ENCODE data around the gene CXADR. TPM values are rescaled to one million over a fixed set of nuclear protein-coding genes. Genes with fewer than 3 reads are reported as not detected.

Gene CXADR
- polyA plus RNA-seq, 4 donors: 34.5 to 43.8 (median 38.3) TPM

DNA sequence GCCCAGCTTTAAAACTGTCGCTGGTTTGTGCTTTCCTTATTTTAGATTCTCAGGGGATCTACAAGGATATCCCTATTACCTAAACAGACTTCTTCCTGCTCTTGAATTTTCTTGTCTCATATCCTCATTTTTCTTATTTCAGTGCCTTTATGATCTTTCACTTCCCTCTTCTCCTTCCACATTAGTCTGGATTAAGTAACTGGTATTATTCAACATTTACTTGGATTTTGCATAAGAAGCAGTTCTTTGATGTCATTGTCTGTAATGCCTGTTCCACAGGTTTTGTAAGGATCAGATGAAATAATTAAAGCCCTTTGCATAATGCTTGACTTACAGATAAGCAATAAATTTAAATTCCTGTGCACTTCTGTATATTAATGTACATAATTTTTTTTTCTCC, 26.5 kb downstream of the CXADR start:
- no peak for DNase-seq (ENCODE audit: low read depth in 4 of 4, low spot score in 3 of 4)

DNA sequence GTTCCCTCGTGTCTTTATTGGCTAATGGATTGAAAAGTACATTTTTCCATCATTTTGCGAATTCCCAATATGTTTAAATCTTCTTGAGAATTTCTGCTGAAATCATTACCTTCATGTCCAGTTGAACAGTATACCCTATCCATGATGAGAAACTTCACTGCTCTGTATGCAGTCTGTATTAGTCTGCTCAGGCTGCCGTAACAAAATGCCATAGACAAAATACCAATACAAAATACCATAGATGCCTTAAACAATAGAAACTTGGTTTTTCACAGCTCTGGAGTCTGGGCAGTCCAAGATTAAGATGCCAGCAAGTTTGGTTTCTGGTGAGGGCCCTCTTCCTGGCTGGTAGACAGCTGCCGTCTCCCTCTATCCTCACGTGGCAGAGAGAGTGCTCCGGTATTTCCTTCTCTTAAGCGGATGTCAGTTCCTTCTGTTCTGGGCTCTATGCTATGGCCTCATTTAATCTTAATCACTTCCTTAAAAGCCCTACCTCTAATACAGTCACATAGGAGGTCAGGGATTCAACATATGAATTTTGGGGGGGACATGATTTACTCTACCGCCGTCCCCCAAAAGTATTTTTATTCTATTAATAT, 27.0 kb downstream of the CXADR start:
- no peak for DNase-seq (ENCODE audit: low read depth in 4 of 4, low spot score in 3 of 4)

DNA sequence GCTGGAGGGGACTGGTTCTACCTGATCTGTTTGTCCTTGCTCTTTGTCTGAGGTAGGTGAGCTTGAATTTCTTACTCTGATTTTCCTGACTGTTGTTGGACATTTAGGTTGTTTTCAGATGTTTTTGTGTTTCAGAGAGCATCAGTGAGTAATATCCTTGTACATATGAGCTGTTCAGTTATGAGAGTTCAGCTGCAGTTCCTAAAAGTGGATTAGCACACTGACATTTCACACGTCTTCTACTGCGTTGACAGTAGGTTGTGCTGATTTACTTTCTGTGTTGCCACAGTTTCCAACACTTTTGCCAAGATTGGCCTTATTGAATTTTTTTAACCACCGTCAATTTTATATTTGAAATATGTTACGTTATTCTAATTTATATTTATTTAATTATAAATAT, 27.7 kb downstream of the CXADR start:
- no peak for DNase-seq (ENCODE audit: low read depth in 4 of 4, low spot score in 3 of 4)

DNA sequence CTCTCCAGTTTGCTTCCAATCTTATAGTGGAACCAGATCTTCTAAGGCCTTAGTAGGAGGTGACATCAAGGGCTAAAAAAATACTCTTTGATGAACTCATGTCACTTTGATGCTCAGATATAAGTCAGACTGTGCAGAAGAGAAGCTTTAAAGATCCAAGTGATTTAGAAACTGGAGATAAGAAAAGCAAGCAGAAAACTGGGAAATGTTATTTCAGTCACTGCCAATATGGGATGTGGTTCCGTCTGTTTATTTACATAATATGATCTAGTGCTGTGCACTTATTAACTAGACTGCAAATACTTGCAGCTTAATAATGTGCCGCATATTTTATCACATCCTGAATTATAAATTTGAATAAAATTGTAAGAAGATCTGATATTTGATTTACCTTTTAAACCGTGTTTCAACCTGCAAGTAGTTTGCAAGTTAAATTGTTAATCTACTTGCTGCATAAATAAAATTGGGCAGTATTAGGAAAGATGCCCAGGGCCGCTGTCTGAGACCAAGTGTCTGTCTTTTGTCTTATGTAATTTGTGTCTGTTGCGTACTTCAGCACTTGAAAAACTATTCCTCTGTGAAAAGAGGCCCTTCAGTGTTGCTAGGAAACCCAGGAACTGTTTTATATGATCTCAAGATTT, 29.6 kb downstream of the CXADR start:
- DNase-seq (ENCODE audit: low read depth in 4 of 4, low spot score in 3 of 4): no peak

DNA sequence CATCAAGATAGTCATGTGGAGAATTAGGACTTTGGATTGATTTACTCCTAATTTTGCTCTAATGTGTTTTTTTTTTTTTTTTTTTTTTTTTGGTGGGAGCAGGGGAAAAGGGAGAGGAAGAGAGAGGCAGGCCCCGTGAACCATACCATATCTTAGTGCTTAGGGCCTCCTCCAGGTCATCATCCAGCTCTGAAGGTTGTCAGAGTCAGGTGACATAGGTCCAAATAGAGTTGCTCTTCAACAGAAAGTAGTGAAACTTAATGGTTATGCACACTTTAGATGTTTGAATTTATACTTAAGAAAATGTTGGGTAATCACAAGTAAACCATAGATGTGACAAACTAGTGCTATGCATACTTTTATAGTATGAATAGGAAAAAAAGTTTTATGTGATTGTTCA, 32.2 kb downstream of the CXADR start:
- no peak for DNase-seq (ENCODE audit: low read depth in 4 of 4, low spot score in 3 of 4)

DNA sequence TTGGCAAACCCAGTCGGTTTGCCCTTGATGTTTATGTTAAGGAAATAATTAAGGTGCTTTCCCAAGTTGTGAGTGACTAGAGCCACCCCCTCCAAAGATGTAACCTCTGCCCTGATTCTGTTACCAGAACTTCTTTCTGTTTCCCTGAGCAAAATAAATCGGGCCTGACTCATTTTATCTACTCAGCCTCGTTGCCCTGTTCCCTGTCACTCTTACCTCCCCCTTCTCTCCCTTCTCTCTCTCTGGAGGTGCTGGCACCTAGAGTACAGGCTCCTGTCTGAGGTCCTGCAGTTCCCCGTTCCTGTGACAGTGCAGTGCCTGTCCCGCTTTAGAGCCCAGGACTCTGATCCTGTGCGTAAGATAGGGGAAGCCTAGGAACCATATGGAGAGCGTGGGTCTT, 35.4 kb downstream of the CXADR start:
- no peak for DNase-seq (ENCODE audit: low read depth in 4 of 4, low spot score in 3 of 4)

DNA sequence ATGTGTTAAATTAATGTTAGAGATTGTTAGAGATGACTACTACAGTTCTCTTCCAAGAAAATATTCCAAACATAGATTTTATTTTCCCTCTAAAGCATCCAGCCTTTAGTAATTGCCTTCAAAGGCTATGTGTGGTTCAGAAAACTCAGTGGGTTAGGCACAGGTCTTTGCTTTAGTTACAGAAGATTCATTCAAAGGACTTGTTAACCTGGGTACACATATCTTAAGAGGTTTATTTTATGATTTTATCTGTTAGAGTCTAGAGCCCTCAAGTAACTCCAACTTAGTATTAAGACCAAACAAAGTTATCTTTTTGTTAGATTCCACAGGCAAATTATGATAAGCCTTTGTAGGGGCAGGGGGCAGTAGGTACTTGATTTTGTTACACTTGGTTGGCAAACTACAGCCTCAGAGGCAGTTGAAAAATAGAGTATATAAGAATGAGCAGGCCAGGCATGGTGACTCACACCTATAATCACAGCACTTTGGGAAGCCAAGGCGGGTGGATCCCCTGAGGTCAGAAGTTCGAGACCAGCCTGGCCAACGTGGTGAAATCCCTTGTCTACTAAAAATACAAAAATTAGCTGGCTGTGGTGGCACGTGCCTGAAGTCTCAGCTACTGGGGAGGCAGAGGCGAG, 37.9 kb downstream of the CXADR start:
- DNase-seq (ENCODE audit: low read depth in 4 of 4, low spot score in 3 of 4): no peak

DNA sequence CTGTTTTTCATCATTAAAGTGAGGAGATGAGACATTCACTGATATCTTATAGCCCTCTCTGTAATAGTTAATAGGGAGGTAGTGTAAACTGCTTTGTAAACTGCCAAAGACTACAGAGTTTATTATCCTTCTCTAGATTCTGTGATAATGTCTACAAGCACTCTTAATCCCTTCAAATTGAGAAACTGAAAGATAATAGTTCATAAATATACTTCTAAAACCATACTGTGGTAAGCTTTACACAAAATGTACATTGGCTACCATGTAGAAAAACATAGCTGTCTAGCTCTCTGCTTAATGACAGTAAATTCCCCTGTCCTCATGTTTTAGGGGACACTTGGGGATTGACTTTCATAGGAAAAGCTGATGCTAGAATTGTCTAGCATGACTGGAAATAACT, 39.6 kb downstream of the CXADR start:
- no peak for DNase-seq (ENCODE audit: low read depth in 4 of 4, low spot score in 3 of 4)

DNA sequence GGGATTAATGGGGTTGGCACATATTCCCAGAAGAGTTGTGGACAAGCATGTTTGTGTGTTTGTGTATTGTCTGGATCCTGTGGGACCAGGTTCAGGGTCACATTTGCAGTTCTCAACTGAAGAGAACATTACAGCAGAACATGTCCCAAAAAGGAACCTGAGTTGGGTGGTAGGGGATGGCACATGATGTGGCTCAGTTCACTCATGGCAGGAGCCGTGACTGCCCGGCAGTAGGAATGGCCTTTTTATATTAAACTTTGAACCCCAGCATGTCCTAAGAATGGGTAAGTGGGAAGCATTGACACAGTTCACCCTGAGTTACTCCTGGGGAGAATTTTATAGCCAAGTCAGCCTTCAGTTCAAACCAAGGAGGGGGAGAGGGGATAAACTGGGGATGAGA, 41.3 kb downstream of the CXADR start:
- DNase-seq (ENCODE audit: low read depth in 4 of 4, low spot score in 3 of 4): no peak

DNA sequence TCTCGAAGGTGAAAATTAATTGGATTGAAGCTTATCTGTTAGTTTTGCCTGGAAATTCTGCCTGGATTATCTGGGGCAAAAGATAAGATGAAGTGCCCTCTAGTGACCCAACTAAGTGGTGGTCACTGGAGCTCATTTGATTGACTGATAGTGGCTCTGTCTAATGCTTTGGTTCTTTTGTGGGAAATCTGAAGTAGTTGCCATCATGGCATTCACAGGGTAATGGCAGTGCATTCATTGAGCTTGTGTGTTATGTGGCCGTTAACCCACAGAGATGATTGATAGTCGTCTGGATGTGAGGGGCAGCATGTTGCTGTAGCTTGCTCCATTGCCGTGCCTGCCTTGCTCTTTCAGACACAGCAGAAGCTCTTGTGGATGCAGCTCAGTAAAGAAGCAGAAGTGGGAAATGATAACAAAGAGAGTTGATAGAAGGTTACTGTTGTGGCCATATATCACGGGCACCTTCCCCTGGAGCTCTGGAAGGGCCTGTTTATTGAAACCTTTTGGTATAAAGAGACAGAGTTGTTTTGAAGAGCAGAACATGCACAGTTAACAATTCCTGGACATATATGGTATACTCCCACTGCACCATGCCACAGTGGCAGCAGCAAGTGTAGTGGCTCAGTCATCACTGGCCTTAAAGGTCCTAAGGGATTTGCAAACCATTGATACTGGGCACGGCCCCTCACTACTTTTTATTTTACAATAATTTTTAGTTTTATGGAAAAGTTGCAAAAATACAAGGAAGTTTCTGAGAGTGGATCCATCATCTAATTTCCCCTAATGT, 42.0 kb downstream of the CXADR start:
- no peak for DNase-seq (ENCODE audit: low read depth in 4 of 4, low spot score in 3 of 4)

DNA sequence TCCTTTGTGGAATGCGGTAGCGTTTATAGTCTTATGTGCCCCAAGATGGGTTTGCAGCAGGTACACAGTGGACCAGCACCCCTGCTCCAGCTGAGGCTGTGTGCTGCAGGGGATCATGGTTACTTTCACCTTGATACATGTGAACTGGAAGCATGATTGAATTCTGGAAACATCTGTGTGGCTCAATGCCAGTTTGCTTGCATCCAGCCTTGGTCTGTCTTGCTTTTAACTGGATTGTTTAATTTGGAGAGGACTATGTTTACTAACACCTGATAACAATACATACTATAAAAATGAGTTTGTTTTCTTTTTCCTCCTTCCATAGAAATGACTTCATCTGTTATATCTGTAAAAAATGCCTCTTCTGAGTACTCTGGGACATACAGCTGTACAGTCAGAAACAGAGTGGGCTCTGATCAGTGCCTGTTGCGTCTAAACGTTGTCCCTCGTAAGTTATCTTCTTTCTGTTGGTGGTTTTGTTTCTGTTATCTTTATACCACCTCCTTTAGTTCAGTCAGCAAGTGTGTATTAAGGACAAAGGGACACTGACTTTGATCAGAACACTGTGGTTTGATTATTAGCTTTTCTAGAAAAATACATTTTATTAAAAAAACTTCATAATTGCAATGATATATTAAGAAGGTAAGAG, 47.7 kb downstream of the CXADR start:
- no peak for DNase-seq (ENCODE audit: low read depth in 4 of 4, low spot score in 3 of 4)

DNA sequence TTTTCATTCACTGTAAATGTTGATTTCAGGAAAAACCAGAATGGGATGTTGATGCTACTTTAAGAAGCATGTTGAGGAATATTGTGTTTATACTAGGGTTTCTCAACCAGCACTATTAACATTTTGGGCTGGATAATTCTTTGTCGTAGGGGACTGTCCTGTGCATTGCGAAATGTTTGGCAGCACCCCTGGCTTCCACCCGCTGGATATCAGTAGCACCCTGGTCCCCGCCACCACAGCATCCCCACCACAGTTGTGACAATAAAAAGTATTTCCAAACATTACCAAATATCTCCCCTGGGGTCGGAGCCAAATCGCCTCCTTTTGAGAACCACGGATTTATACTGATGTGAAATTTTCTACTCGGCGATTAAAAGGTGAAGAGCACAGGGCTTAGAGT, 57.9 kb downstream of the CXADR start:
- no peak for DNase-seq (ENCODE audit: low read depth in 4 of 4, low spot score in 3 of 4)

DNA sequence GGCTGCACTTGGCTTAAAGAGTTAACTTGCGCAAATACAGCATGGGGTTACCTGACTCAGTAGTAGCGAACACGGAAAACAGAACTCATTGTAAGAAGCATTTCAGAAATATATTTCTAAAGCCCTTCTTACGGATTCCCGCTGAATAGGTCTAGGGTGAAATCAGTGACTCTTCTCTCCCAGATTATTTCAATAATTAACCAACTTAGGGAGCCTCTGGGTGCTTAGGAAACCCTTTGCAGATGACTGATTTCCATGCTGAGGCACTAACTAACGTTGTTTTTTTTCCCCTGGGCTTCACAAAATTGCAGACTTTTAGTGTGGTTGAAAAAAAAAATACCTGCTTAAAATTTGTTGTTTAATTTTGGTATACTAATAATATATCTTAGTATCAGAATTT, 59.6 kb downstream of the CXADR start:
- DNase-seq (ENCODE audit: low read depth in 4 of 4, low spot score in 3 of 4): no peak

DNA sequence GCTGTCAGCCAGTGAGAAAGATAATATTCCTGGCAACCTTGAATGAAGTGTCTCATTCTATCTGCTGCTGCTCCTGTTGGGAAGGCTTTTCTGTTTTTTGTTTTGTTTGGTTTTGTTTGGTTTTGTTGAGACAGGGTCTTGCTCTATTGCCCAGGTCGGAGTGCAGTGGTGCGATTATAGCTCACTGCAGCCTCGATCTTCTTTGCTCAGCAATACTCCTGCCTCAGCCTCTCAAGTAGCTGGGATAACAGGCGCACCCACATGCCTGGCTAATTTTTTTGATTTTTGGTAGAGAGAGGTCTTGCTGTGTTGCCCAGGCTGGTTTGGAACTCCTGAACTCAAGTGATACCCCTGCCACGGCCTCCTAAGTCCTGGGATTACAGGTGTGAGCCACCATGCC, 62.2 kb downstream of the CXADR start:
- DNase-seq (ENCODE audit: low read depth in 4 of 4, low spot score in 3 of 4): no peak

DNA sequence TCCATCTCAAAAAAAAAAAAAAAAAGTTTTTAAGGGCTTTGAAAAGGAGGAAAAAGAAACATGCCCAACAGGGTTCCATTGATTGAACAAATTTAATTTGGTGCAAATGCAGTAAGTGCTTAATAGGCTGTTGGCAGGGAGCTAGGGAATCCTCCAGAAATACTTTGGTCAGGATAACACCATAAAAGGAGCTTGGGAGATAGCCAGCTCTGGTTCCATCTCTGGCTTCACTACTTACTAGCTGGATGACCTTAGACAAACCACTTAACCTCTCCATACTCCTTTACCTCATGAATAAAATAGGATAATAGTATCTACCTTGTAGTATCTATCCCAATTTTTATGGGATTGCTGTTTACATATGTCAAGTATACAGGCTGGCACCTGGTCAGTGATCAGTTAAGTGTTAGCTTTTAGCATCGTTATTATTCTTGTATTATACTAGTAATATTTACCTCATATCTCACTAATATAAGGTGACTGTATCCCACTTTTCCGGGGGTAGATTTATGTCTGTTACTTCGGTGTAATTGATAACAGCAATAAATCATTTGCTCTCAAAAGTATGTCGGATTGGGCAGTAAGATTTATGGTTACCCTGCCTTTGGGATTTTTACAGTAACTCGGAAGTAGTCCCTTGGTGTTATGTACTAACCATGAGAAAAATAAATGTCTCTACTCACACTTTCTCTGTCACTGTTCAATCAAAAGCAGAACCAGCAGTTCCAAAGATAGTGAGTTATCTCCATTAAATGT, 63.4 kb downstream of the CXADR start:
- no peak for DNase-seq (ENCODE audit: low read depth in 4 of 4, low spot score in 3 of 4)

DNA sequence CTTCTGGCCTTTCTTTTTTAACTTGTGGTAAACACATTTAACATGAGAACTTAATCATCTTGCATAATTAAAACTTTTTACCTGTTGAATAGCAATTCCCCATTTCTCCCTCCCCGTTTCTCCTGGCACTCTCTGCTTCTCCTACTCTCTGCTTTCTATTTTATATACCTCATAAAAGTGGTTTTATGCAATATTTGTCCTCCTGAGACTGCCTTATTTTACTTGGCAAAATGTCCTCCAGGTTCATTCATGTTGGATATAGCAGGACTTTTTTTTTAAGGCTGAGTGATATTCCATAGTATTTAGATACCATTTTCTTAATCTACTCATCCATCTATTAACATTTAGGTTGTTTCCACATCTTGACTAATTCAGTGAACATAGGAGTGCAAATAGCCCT, 64.9 kb downstream of the CXADR start:
- no peak for DNase-seq (ENCODE audit: low read depth in 4 of 4, low spot score in 3 of 4)

DNA sequence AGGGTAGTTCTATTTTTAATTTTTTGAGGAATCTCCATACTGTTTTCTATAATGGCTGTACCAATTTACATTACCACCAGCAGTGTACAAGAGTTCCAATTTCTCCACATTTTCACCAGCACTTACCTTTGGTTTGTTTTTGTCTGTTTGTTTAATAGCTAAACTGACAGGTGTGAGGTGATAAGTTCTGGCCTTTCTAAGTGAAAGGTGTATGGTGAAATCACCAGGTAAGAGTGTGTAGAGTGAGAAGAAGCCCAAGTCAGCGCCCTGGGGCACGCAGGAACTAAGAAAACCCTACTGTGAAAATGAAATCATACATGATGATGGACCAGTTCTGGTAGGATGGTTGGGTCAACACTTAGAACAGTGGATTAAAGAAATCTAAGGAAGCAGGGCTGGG, 65.3 kb downstream of the CXADR start:
- DNase-seq (ENCODE audit: low read depth in 4 of 4, low spot score in 3 of 4): no peak

DNA sequence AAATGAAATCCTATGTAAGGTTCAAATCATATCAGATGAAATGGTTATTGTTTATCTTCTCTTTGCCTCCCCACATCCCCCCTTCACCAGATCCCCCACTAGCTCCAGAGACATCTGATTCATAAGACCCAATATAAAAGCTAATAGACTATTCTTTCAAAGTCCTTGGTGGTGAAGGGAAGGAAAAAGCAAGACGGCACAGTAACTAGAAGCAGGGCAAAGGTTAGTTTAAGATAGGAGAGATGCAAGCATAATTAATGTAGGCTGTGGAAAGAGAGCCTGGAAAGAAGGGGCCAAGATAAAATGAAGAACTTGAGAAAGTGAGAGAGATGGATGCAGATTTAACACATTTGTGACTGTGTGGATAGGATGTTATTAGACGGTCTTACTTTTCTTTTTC, 66.0 kb downstream of the CXADR start:
- DNase-seq (ENCODE audit: low read depth in 4 of 4, low spot score in 3 of 4): no peak

DNA sequence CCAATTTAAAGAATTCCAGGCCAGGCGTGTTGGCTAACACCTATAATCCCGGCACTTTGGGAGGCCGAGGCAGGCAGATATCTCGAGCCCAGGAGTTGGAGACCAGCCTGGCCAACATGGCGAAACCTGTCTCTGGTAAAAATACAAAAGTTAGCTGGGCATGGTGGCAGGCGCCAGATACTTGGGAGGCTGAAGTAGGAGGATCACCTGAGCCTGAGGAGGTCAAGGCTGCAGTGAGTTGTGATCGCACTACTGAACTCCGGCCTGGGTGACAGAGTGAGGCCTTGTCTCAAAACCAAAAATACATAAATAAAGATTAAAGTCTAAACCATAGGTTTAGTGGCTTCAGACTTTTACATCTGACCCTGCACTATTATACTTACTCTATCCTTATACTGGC, 67.5 kb downstream of the CXADR start:
- DNase-seq (ENCODE audit: low read depth in 4 of 4, low spot score in 3 of 4): no peak

DNA sequence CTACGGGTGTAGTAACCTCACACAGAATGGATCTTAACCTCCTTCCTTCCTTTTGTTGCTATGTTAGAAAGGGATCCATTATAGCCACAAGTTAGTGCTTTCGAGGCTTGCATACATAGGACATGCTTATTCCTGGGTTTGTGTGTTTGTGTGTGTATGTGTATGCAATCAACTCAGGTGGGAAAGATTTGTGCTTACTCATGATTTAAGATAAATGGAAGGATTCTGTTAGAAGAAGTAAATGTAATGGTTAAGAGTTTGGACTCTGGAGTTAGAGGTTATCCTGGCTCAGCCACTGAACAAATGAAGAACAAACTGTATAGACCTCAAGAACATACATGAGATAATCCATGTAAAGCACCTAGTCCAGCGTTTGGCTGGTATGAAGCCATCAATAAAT, 71.1 kb downstream of the CXADR start:
- no peak for DNase-seq (ENCODE audit: low read depth in 4 of 4, low spot score in 3 of 4)
